ENCODE results near the gene NEGR1.

- TF ChIP-seq POLR2AphosphoS5 (IDR thresholded peaks at IDR 0.05) (no peak), EP300 (IDR thresholded peaks at IDR 0.05; ENCODE audit: low read depth) (no peak), POLR2A (IDR thresholded peaks at IDR 0.05) (no peak)
- TF ChIP-seq, protein P1, sequence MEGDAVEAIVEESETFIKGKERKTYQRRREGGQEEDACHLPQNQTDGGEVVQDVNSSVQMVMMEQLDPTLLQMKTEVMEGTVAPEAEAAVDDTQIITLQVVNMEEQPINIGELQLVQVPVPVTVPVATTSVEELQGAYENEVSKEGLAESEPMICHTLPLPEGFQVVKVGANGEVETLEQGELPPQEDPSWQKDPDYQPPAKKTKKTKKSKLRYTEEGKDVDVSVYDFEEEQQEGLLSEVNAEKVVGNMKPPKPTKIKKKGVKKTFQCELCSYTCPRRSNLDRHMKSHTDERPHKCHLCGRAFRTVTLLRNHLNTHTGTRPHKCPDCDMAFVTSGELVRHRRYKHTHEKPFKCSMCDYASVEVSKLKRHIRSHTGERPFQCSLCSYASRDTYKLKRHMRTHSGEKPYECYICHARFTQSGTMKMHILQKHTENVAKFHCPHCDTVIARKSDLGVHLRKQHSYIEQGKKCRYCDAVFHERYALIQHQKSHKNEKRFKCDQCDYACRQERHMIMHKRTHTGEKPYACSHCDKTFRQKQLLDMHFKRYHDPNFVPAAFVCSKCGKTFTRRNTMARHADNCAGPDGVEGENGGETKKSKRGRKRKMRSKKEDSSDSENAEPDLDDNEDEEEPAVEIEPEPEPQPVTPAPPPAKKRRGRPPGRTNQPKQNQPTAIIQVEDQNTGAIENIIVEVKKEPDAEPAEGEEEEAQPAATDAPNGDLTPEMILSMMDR (IDR thresholded peaks at IDR 0.05): no peak
Measured at GRCh38 chr1:71532343-71532742, 750.0 kb downstream of the NEGR1 start.

All from transverse colon (tissue), 4 donors.